HG03460 (cell line): Measurements from ENCODE around the gene DYNLT4.
"Not testable (repeated sequence)": the region's sequence is repeated elsewhere in the genome, so short reads cannot be mapped to it uniquely, and the experiment has no call there.

Experiments
- ATAC-seq: cut with Tn5 transposase; IDR thresholded peaks from one replicate; pipeline ENCODE4 v1.9.1; 2021; ENCODE audit not compliant: unreplicated experiment

Gene DYNLT4

GRCh38 chr1:44766421-44766820 is 40.7 kb downstream of the DYNLT4 start:
- not testable (repeated sequence) for ATAC-seq

- ATAC-seq, result no peak
Measured at GRCh38 chr1:44760876-44761275, 46.3 kb downstream of the DYNLT4 start.

- no peak for ATAC-seq
Measured at GRCh38 chr1:44759077-44759476, 48.1 kb downstream of the DYNLT4 start.

GRCh38 chr1:44757420-44757819 is 49.7 kb downstream of the DYNLT4 start:
- no peak for ATAC-seq
